ENCODE data around the gene STT3B.

GRCh38 chr3:31491660-31492059 is 41.1 kb upstream of the STT3B start:
- no peak for TF ChIP-seq POLR2A (IDR thresholded peaks at IDR 0.05; ENCODE audit: low read depth, low read length)
- TF ChIP-seq POLR2AphosphoS5 (IDR thresholded peaks at IDR 0.05; ENCODE audit: low read depth, low read length) = no peak
- TF ChIP-seq TAF1 (IDR thresholded peaks at IDR 0.05; ENCODE audit: borderline replicate concordance, low read depth, low read length) = no peak

Measured in GM12892 (cell line).